ENCODE data around the gene MAL. TPM values are rescaled to one million over a fixed set of nuclear protein-coding genes. Genes with fewer than 3 reads are reported as not detected.

MAL gene
- total and polyA plus RNA-seq, 11 donors, result 0.97 to 12.7 (median 3.5) TPM

DNA sequence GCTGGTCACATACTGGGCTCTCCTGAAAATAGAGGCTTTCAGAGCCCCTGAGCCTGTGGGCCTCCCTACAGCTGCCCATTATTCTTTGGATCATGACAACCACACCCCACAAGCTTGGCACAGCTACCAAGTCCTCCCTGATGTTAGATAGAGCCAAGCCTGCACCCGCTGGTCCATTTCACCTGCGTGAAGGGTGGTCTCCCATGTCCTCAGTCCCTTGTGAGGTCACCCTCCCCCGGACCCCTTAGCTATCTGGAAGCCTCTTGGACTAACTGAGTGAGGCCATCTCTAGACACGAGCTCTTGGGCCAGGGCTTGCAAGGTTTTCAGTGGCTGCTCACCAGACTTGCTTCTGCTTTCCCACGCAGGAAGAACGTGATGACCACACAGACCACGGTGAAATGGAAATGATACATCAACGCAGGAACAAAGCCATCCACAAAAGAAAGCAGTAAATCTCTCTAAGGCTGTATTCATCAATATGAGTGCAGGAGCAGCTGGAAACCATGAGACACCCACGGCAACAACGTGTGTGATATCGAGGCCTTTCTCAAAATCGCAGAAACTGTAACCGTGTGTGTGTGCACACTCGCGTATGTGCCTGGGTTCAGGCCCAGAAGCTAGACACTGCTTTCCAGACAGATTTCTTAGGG, 10.1 kb upstream of the MAL start:
- H3K4me1 ChIP-seq, result no peaks in the 10 kb centered on the region
- ATAC-seq, result no peak
- TF ChIP-seq, protein P1, sequence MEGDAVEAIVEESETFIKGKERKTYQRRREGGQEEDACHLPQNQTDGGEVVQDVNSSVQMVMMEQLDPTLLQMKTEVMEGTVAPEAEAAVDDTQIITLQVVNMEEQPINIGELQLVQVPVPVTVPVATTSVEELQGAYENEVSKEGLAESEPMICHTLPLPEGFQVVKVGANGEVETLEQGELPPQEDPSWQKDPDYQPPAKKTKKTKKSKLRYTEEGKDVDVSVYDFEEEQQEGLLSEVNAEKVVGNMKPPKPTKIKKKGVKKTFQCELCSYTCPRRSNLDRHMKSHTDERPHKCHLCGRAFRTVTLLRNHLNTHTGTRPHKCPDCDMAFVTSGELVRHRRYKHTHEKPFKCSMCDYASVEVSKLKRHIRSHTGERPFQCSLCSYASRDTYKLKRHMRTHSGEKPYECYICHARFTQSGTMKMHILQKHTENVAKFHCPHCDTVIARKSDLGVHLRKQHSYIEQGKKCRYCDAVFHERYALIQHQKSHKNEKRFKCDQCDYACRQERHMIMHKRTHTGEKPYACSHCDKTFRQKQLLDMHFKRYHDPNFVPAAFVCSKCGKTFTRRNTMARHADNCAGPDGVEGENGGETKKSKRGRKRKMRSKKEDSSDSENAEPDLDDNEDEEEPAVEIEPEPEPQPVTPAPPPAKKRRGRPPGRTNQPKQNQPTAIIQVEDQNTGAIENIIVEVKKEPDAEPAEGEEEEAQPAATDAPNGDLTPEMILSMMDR (IDR thresholded peaks at IDR 0.05), result no peak
- TF ChIP-seq POLR2A (IDR thresholded peaks at IDR 0.05), result no peak

DNA sequence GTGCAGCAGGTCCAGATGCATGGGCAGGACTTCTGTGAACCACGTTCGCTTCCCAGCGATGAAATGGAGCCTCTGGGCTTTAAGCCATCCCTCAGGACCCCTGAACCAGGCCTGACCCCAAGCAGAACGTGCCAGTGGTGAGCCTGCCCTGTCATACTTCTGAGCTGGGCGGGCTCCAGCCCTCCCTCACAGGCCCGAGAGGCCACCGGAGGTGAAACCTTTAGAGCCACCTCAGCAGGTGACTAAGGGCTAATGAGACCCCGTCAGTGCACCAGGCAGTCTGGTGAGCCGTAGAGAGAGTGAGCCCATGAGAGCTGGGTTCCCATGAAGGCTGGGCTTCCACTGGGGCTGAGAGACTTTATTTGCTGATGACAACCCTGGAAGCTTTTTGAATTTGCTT, 8.9 kb upstream of the MAL start:
- ATAC-seq, result no peak
- no peak overlapping the region for H3K27ac ChIP-seq
- H3K9me3 ChIP-seq, result no peaks in the 10 kb centered on the region
- no peak for DNase-seq
- H3K27me3 ChIP-seq, result peaks cover 0 to 16% (median 0%) of the 10 kb centered on the region in 9 donors
- 79 to 91% (median 85%) methylated on average over 6 to 9 of the region's 9 CpGs for WGBS, 4 donors
- H3K4me3 ChIP-seq, result no peak overlapping the region
- TF ChIP-seq, protein P1 (IDR thresholded peaks at IDR 0.05), result no peak
- TF ChIP-seq POLR2A (IDR thresholded peaks at IDR 0.05), result no peak
- intact Hi-C loops (cut with DNase I), result no loop called here
- no peaks in the 10 kb centered on the region for H3K36me3 ChIP-seq
- H3K4me1 ChIP-seq, result no peaks in the 10 kb centered on the region

More for the DNA sequence above, 10.1 kb upstream of the MAL start:
- H3K9me3 ChIP-seq, result no peaks in the 10 kb centered on the region
- peaks cover 0 to 16% (median 0%) of the 10 kb centered on the region in 9 donors for H3K27me3 ChIP-seq
- H3K4me3 ChIP-seq, result no peak overlapping the region
- no peaks in the 10 kb centered on the region for H3K36me3 ChIP-seq
- intact Hi-C loops (cut with DNase I), result no loop called here
- H3K27ac ChIP-seq, result no peak overlapping the region
- no peak for DNase-seq
- 80 to 83% (median 83%) methylated on average over 15 of the region's 15 CpGs for WGBS, 4 donors

DNA sequence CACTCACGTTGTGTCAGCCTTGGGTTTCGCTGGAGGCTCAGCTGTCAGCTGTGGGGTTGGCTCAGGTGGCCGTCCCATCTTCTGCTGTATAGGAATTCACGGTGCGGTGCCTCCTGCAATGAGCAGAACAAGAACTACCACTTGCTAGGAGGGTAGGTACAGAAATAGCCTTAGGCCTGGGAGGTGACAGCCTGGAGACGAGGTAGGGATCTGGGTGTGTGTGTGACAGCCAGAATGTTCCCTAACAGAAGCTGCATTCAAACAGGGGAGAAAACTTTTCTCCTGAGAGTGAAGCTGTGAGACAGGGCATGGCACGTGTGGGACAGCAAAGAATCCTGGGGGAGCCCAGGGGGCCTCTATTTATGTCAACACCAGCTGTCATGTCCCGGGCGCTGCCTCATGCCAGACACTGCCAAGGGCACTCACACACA, 8.4 kb upstream of the MAL start:
- H3K9me3 ChIP-seq, result no peaks in the 10 kb centered on the region
- 73 to 79% (median 76%) methylated on average over 8 to 9 of the region's 9 CpGs for WGBS, 4 donors
- ATAC-seq (no peak), DNase-seq (no peak)
- TF ChIP-seq POLR2A (IDR thresholded peaks at IDR 0.05), result no peak
- TF ChIP-seq, protein P1 (IDR thresholded peaks at IDR 0.05), result no peak
- intact Hi-C loops (cut with DNase I), result no loop called here
- H3K4me1 ChIP-seq, result no peaks in the 10 kb centered on the region
- no peak overlapping the region for H3K27ac ChIP-seq
- peaks cover 0 to 21% (median 0%) of the 10 kb centered on the region in 9 donors for H3K27me3 ChIP-seq
- no peaks in the 10 kb centered on the region for H3K36me3 ChIP-seq
- no peak overlapping the region for H3K4me3 ChIP-seq

- no peak for DNase-seq
- no peaks in the 10 kb centered on the region for H3K36me3 ChIP-seq
- H3K27ac ChIP-seq, result no peak overlapping the region
- TF ChIP-seq, protein P1 (IDR thresholded peaks at IDR 0.05), result no peak
- no peak for TF ChIP-seq POLR2A (IDR thresholded peaks at IDR 0.05)
- 77 to 90% (median 84%) methylated on average over 9 to 12 of the region's 12 CpGs for WGBS, 4 donors
- no peak overlapping the region for H3K4me3 ChIP-seq
- intact Hi-C loops (cut with DNase I), result no loop called here
- no peak for ATAC-seq
- peaks cover 0 to 28% (median 2%) of the 10 kb centered on the region in 9 donors for H3K27me3 ChIP-seq
- H3K4me1 ChIP-seq, result peaks cover 0 to 4% (median 0%) of the 10 kb centered on the region in 12 donors
- no peaks in the 10 kb centered on the region for H3K9me3 ChIP-seq
These were observed 7.7 kb upstream of the MAL start for GRCh38 chr2:95017836-95018235.

Data from heart left ventricle (tissue), 16 donors.